ENCODE measurements around the gene TRAP1. TPM values are rescaled to one million over a fixed set of nuclear protein-coding genes. Genes with fewer than 3 reads are reported as not detected.
"Not testable (repeated sequence)": the region's sequence is repeated elsewhere in the genome, so short reads cannot be mapped to it uniquely, and the experiment has no call there.

Gene TRAP1
- total RNA-seq, 2 experiments from 2014 or later, result 68.0 to 75.9 TPM

DNA sequence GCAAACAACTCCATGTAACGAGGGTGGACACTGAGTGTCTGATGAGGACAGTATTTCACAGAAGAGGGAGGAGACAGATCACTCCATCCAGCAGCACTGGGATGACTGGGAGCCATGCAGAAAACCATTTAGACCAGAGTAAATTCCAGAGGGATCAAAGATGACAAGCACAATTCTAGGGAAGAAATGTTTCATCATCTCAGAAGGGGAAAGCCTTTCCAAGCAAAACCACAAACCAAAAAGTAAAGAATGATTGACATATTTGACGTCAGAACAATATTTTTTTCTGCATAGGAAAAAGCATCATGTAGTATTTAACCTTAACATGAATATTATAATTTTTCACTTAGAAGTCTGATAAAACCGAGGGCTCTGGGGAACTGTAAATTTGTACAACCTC lies 58.1 kb downstream of the TRAP1 start:
- H3K9me3 Mint-ChIP-seq, result no peaks in the 10 kb centered on the region
- TF ChIP-seq CTCF (IDR thresholded peaks at IDR 0.05), result no peak
- DNase-seq (no peak), ATAC-seq (ENCODE audit: poor library complexity) (no peak)
- CTCF ChIA-PET, result no interaction called here
- intact Hi-C loops (cut with DNase I, micrococcal nuclease), result no loop called here
- H3K27ac ChIP-seq (ENCODE audit: low read depth in 1 of 2, low read length in 2 of 2), result no peak overlapping the region
- no peak overlapping the region for H3K4me3 ChIP-seq (ENCODE audit: low read length)
- no peaks in the 10 kb centered on the region for H3K27me3 Mint-ChIP-seq
- H3K4me3 Mint-ChIP-seq, result no peak overlapping the region
- H3K27me3 ChIP-seq (ENCODE audit: control insufficient read depth in 1 of 2, insufficient read depth in 2 of 2, low read length in 2 of 2), result no peaks in the 10 kb centered on the region
- peaks cover 1% of the 10 kb centered on the region for H3K4me1 Mint-ChIP-seq (ENCODE audit: low read depth)
- H3K36me3 ChIP-seq (ENCODE audit: insufficient read depth, low read length), result peaks cover 76% of the 10 kb centered on the region
- no peaks in the 10 kb centered on the region for H3K4me1 ChIP-seq (ENCODE audit: insufficient read depth, low read length)
- POLR2A ChIA-PET, result no interaction called here
- H3K27ac Mint-ChIP-seq, result peak overlapping the region; percentile 31
- peaks cover 69% of the 10 kb centered on the region for H3K36me3 Mint-ChIP-seq (ENCODE audit: low read depth)
- H3K9me3 ChIP-seq (ENCODE audit: control insufficient read depth in 1 of 2, insufficient read depth in 1 of 2, low read length in 2 of 2), result no peaks in the 10 kb centered on the region

- H3K4me3 ChIP-seq (ENCODE audit: low read length), result no peak overlapping the region
- Mint-ChIP-seq H3K4me1 (ENCODE audit: low read depth) (peaks cover 5% of the 10 kb centered on the region), H3K9me3 (no peaks in the 10 kb centered on the region), H3K27ac (no peak overlapping the region), H3K4me3 (no peak overlapping the region), H3K36me3 (ENCODE audit: low read depth) (peaks cover 58% of the 10 kb centered on the region), H3K27me3 (no peaks in the 10 kb centered on the region)
- TF ChIP-seq CTCF (IDR thresholded peaks at IDR 0.05), result no peak
- ChIA-PET CTCF (no interaction called here), POLR2A (no interaction called here)
- ATAC-seq (ENCODE audit: poor library complexity) (no peak), DNase-seq (peak in 2 of 14 experiments; percentile 9 to 18)
- peaks cover 3% of the 10 kb centered on the region for H3K4me1 ChIP-seq (ENCODE audit: insufficient read depth, low read length)
- intact Hi-C loops (cut with DNase I, micrococcal nuclease), result no loop called here
- H3K27ac ChIP-seq (ENCODE audit: low read depth in 1 of 2, low read length in 2 of 2), result no peak overlapping the region
- peaks cover 58% of the 10 kb centered on the region for H3K36me3 ChIP-seq (ENCODE audit: insufficient read depth, low read length)
- H3K27me3 ChIP-seq (ENCODE audit: control insufficient read depth in 1 of 2, insufficient read depth in 2 of 2, low read length in 2 of 2), result no peaks in the 10 kb centered on the region
- H3K9me3 ChIP-seq (ENCODE audit: control insufficient read depth in 1 of 2, insufficient read depth in 1 of 2, low read length in 2 of 2), result no peaks in the 10 kb centered on the region
These were observed 60.5 kb downstream of the TRAP1 start for GRCh38 chr16:3656491-3657468.

- POLR2A ChIA-PET; H3K4me3 Mint-ChIP-seq; CTCF ChIA-PET; intact Hi-C loops (cut with DNase I, micrococcal nuclease); ATAC-seq (ENCODE audit: poor library complexity); H3K27me3 ChIP-seq (ENCODE audit: control insufficient read depth in 1 of 2, insufficient read depth in 2 of 2, low read length in 2 of 2); H3K9me3 Mint-ChIP-seq; H3K4me3 ChIP-seq (ENCODE audit: low read length); H3K9me3 ChIP-seq (ENCODE audit: control insufficient read depth in 1 of 2, insufficient read depth in 1 of 2, low read length in 2 of 2); H3K27ac ChIP-seq (ENCODE audit: low read depth in 1 of 2, low read length in 2 of 2); H3K4me1 Mint-ChIP-seq (ENCODE audit: low read depth); H3K27me3 Mint-ChIP-seq; H3K27ac Mint-ChIP-seq; H3K4me1 ChIP-seq (ENCODE audit: insufficient read depth, low read length): not testable (repeated sequence)
- H3K36me3 Mint-ChIP-seq (ENCODE audit: low read depth), result peaks cover 52% of the 10 kb centered on the region
- peaks cover 58% of the 10 kb centered on the region for H3K36me3 ChIP-seq (ENCODE audit: insufficient read depth, low read length)
- DNase-seq, result peak in 1 of 14 experiments; percentile 16
These were observed 61.2 kb downstream of the TRAP1 start for GRCh38 chr16:3656160-3656490.

Data from CD4-positive, alpha-beta T cell (primary cell).